ENCODE results near the gene MAML3.

GRCh38 chr4:140188975-140189374 is 35.0 kb upstream of the MAML3 start:
- TF ChIP-seq, protein P1, sequence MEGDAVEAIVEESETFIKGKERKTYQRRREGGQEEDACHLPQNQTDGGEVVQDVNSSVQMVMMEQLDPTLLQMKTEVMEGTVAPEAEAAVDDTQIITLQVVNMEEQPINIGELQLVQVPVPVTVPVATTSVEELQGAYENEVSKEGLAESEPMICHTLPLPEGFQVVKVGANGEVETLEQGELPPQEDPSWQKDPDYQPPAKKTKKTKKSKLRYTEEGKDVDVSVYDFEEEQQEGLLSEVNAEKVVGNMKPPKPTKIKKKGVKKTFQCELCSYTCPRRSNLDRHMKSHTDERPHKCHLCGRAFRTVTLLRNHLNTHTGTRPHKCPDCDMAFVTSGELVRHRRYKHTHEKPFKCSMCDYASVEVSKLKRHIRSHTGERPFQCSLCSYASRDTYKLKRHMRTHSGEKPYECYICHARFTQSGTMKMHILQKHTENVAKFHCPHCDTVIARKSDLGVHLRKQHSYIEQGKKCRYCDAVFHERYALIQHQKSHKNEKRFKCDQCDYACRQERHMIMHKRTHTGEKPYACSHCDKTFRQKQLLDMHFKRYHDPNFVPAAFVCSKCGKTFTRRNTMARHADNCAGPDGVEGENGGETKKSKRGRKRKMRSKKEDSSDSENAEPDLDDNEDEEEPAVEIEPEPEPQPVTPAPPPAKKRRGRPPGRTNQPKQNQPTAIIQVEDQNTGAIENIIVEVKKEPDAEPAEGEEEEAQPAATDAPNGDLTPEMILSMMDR (IDR thresholded peaks at IDR 0.05; ENCODE audit: low read length) = no peak
- no peak for TF ChIP-seq EZH2 (IDR thresholded peaks at IDR 0.05; ENCODE audit: borderline replicate concordance, low read length)
